K562 (cell line): Measurements from ENCODE around the gene PIP4K2C. TPM values are rescaled to one million over a fixed set of nuclear protein-coding genes. Genes with fewer than 3 reads are reported as not detected.

ENCODE experiments used
- CHD2 ChIP-seq: IDR thresholded peaks from 2 replicates; pipeline ENCODE4 v1.6.1; 2011; ENCODE audit warnings: low read depth, low read length
- CREB1 ChIP-seq, 2 experiments: sonication (generic) in 1 of 2; formaldehyde crosslinking in 1 of 2; IDR thresholded peaks; 2 replicates each; pipeline versions ENCODE4 v1.6.1 to v1.8.0; 2012 to 2022; ENCODE audit warnings: inconsistent platforms in 1 of 2, mild to moderate bottlenecking in 1 of 2, missing genetic modification reagents in 1 of 2, moderate library complexity in 1 of 2
- ILF3 ChIP-seq: fragments of 450-650 bp; IDR thresholded peaks from 2 replicates; pipeline ENCODE4 v1.6.1; 2018; ENCODE audit warnings: antibody characterized with exemption, mild to moderate bottlenecking, moderate library complexity, borderline replicate concordance
- JUN ChIP-seq, 2 experiments: sonication (generic) in 1 of 2; formaldehyde crosslinking in 1 of 2; IDR thresholded peaks; 2 replicates each; pipeline versions ENCODE4 v1.6.1 to v1.8.0; 2012 to 2022; ENCODE audit warnings: borderline replicate concordance in 2 of 2, mild to moderate bottlenecking in 2 of 2, improper control_type of control experiment in 1 of 2, low read depth in 1 of 2, low read length in 1 of 2, missing genetic modification reagents in 1 of 2
- JUND ChIP-seq, 2 experiments: IDR thresholded peaks; 2 replicates in 1 of 2; 3 replicates in 1 of 2; pipeline ENCODE4 v1.6.1; 2011; ENCODE audit warnings: borderline replicate concordance in 2 of 2, low read depth in 2 of 2, low read length in 2 of 2, improper control_type of control experiment in 1 of 2, missing biosample characterization in 1 of 2, missing genetic modification characterization in 1 of 2, missing genetic modification reagents in 1 of 2
- MBD2 ChIP-seq: sonication (generic); IDR thresholded peaks from 2 replicates; pipeline ENCODE4 v1.6.1; 2016; ENCODE audit warnings: low read depth, borderline replicate concordance
- NCOA2 ChIP-seq, 2 experiments: fragments of 450-650 bp; IDR thresholded peaks; 2 replicates each; pipeline ENCODE4 v1.6.1; 2018; ENCODE audit warnings: mild to moderate bottlenecking in 2 of 2, moderate library complexity in 1 of 2; ENCODE audit not compliant: partially characterized antibody in 2 of 2
- NCOR1 ChIP-seq: fragments of 450-650 bp; IDR thresholded peaks from 2 replicates; pipeline ENCODE4 v1.6.1; 2016; ENCODE audit warnings: mild to moderate bottlenecking, moderate library complexity
- PHB2 ChIP-seq: fragments of 450-650 bp; IDR thresholded peaks from 2 replicates; pipeline ENCODE4 v1.6.1; 2017; ENCODE audit warnings: low read depth
- PHF20 ChIP-seq: fragments of 450-650 bp; IDR thresholded peaks from 2 replicates; pipeline ENCODE4 v1.6.1; 2018; ENCODE audit not compliant: partially characterized antibody
- SIRT6 ChIP-seq: IDR thresholded peaks from one replicate; pipeline ENCODE4 v1.6.1; 2012; ENCODE audit warnings: low read depth, mild to moderate bottlenecking, control low read depth, inconsistent platforms, low read length, moderate library complexity
- SMAD3 ChIP-seq: fragments of 450-650 bp; formaldehyde crosslinking; conservative IDR thresholded peaks from 2 replicates; pipeline ENCODE4 v1.4.0; 2020; ENCODE audit warnings: mild to moderate bottlenecking
- SMARCA4 ChIP-seq: fragments of 450-650 bp; IDR thresholded peaks from 2 replicates; pipeline ENCODE4 v1.6.1; 2016
- TARDBP ChIP-seq: fragments of 450-650 bp; IDR thresholded peaks from 2 replicates; pipeline ENCODE4 v1.6.1; 2016
- TEAD4 ChIP-seq, 2 experiments: sonication (generic) in 1 of 2; formaldehyde crosslinking in 1 of 2; IDR thresholded peaks; 2 replicates each; pipeline versions ENCODE4 v1.6.1 to v1.8.0; 2012 to 2022; ENCODE audit warnings: borderline replicate concordance in 1 of 2, inconsistent platforms in 1 of 2, low read length in 1 of 2, mild to moderate bottlenecking in 1 of 2, missing genetic modification reagents in 1 of 2
- U2AF1 ChIP-seq: fragments of 200-400 bp; formaldehyde crosslinking; optimal IDR thresholded peaks from 2 replicates; pipeline ENCODE3; 2017; ENCODE audit warnings: mild to moderate bottlenecking, low read depth, low read length, moderate library complexity
- ZNF212 ChIP-seq: fragments of 450-650 bp; formaldehyde crosslinking; IDR thresholded peaks from 2 replicates; pipeline ENCODE4 v1.4.0; 2020; ENCODE audit warnings: mild to moderate bottlenecking
- ZNF551 ChIP-seq: fragments of 250-450 bp; sonication (Bioruptor Pico); IDR thresholded peaks from 2 replicates; pipeline ENCODE4 v1.5.0; 2021; ENCODE audit warnings: mild to moderate bottlenecking, moderate library complexity
- polyA plus RNA-seq, 8 experiments: library from polyadenylated mRNA; depleted of rRNA in 4 of 8; stranded (reverse) in 5 of 8; unstranded in 3 of 8; fragments of >200 nt; fragmentation: Nextera tagmentation in 2 of 8; fragmentation: Illumina TruSeq in 1 of 8; extraction: Ambion mirVana in 2 of 8; extraction: Trizol in 1 of 8; gene quantifications; 2 replicates each; pipeline versions ENCODE4 v1.2.1 to v1.2.3, GENCODE V29; 2011 to 2014; ENCODE audit warnings: inconsistent platforms in 1 of 8, missing spikeins in 1 of 8
- total RNA-seq, 7 experiments: library from RNA; depleted of rRNA in 6 of 7; stranded (reverse); fragments of >200 nt in 6 of 7; fragmentation: Illumina TruSeq in 2 of 7; extraction: Trizol in 2 of 7; gene quantifications; 2 replicates each; pipeline versions ENCODE4 v1.2.1 to v1.2.3, GENCODE V29; 2011 to 2021; ENCODE audit warnings: low replicate concordance in 1 of 7
- TF ChIP-seq, protein P1 (sequence below): sonication (generic); formaldehyde crosslinking; IDR thresholded peaks from 2 replicates; pipeline ENCODE4 v1.8.0; 2022; ENCODE audit warnings: mild to moderate bottlenecking, missing genetic modification reagents
- TF ChIP-seq, protein P2 (sequence below): fragments of 250-450 bp; sonication (Bioruptor Pico); IDR thresholded peaks from 2 replicates; pipeline ENCODE4 v1.6.1; 2021; ENCODE audit warnings: mild to moderate bottlenecking
- TF ChIP-seq, protein P3 (sequence below), 2 experiments: IDR thresholded peaks in 1 of 2; conservative IDR thresholded peaks in 1 of 2; 2 replicates each; pipeline ENCODE4 v1.6.1; 2016; ENCODE audit warnings: low read depth in 2 of 2, mild to moderate bottlenecking in 1 of 2, missing compliant biosample characterization in 1 of 2, missing genetic modification characterization in 1 of 2, moderate library complexity in 1 of 2
- TF ChIP-seq, protein P4 (sequence below): IDR thresholded peaks from 2 replicates; pipeline ENCODE4 v1.6.1; 2014; ENCODE audit warnings: antibody characterized with exemption

Gene PIP4K2C
- total and polyA plus RNA-seq, 9 of the 15 experiments (the other 6 are each of a cell fraction or from before 2014, with no cell fraction given), result 9.0 to 41.4 (median 18.3) TPM

DNA sequence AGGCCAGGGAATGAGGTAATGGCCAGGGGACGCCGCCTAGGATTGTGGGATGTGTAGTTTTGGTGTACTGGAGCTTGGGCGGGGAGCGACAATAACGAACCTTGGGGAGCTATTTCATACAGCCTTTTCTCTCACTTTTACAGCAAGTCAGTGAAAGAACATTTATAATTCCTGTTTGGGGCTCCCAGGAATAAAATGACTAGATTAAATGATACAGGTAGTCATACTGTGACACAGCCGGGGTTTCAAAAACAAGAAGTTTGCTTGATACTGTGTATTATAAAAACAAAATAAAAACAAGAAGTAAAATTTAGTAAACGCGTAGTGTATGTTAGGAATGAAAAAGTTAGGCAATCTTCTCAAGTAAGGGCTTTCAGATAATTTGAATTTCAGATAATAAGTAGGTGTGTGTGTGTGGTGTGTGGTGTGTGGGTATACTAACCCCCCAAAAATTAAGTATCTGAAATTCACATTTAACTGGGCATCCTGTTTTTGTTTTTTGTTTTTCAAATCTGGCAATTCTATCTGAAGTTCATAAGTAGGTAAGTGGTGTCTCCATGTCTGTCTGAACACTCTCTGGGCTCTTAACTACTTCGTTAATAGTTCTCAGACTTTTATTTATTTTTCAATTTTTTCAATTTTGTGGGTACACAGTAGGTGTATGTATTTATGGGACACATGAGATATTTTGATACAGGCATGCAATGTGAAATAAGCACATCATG, 43.5 kb upstream of the PIP4K2C start (continued):
- TF ChIP-seq JUN (IDR thresholded peaks at IDR 0.05; ENCODE audit: borderline replicate concordance, low read depth, low read length) (peak; percentile 93), JUN (CRISPR knock-in tag; IDR thresholded peaks at IDR 0.05; ENCODE audit: borderline replicate concordance) (no peak), TARDBP (no peak), NCOA2 (IDR thresholded peaks at IDR 0.05; ENCODE audit: partially characterized antibody in 2 of 2) (no peak), NCOR1 (no peak), SIRT6 (no peak), U2AF1 (no peak), SMAD3 (CRISPR knock-in tag) (no peak), CREB1 (IDR thresholded peaks at IDR 0.05) (peak; percentile 94), CREB1 (CRISPR knock-in tag; IDR thresholded peaks at IDR 0.05) (peak; percentile 73; the same call in 1 of the 2 replicates), CHD2 (no peak), SMARCA4 (0 out of 2 replicates have a peak, but pooled peaks have one; percentile 27), ZNF551 (CRISPR knock-in tag) (no peak), TEAD4 (IDR thresholded peaks at IDR 0.05; ENCODE audit: low read length) (no peak; the same call in 1 of the 2 replicates), TEAD4 (CRISPR knock-in tag; IDR thresholded peaks at IDR 0.05; ENCODE audit: borderline replicate concordance) (no peak), ZNF212 (CRISPR knock-in tag) (no peak), JUND (IDR thresholded peaks at IDR 0.05; ENCODE audit: borderline replicate concordance, low read depth, low read length) (peak; percentile 93), JUND (tag; IDR thresholded peaks at IDR 0.05; ENCODE audit: borderline replicate concordance, low read depth, low read length) (peak; percentile 92; the same call in 2 of the 3 replicates), MBD2 (peak; percentile 81), PHB2 (no peak), PHF20 (no peak), ILF3 (no peak)
- TF ChIP-seq, protein P1, sequence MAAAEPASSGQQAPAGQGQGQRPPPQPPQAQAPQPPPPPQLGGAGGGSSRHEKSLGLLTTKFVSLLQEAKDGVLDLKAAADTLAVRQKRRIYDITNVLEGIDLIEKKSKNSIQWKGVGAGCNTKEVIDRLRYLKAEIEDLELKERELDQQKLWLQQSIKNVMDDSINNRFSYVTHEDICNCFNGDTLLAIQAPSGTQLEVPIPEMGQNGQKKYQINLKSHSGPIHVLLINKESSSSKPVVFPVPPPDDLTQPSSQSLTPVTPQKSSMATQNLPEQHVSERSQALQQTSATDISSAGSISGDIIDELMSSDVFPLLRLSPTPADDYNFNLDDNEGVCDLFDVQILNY (CRISPR knock-in tag), result no peak
- TF ChIP-seq, protein P2, sequence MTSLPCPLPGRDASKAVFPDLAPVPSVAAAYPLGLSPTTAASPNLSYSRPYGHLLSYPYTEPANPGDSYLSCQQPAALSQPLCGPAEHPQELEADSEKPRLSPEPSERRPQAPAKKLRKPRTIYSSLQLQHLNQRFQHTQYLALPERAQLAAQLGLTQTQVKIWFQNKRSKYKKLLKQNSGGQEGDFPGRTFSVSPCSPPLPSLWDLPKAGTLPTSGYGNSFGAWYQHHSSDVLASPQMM (CRISPR knock-in tag), result no peak
- TF ChIP-seq, protein P3, sequence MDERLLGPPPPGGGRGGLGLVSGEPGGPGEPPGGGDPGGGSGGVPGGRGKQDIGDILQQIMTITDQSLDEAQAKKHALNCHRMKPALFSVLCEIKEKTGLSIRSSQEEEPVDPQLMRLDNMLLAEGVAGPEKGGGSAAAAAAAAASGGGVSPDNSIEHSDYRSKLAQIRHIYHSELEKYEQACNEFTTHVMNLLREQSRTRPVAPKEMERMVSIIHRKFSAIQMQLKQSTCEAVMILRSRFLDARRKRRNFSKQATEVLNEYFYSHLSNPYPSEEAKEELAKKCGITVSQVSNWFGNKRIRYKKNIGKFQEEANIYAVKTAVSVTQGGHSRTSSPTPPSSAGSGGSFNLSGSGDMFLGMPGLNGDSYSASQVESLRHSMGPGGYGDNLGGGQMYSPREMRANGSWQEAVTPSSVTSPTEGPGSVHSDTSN (CRISPR knock-in tag; IDR thresholded peaks at IDR 0.05; ENCODE audit: low read depth), result no peak
- TF ChIP-seq, protein P3 (tag; conservative IDR thresholded peaks at IDR 0.05; ENCODE audit: low read depth), result no peak
- TF ChIP-seq, protein P4, sequence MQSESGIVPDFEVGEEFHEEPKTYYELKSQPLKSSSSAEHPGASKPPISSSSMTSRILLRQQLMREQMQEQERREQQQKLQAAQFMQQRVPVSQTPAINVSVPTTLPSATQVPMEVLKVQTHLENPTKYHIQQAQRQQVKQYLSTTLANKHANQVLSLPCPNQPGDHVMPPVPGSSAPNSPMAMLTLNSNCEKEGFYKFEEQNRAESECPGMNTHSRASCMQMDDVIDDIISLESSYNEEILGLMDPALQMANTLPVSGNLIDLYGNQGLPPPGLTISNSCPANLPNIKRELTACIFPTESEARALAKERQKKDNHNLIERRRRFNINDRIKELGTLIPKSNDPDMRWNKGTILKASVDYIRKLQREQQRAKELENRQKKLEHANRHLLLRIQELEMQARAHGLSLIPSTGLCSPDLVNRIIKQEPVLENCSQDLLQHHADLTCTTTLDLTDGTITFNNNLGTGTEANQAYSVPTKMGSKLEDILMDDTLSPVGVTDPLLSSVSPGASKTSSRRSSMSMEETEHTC, result no peak
